Stimulated activated CD8-positive, alpha-beta memory T cell treated with anti-CD3 and anti-CD28 coated beads, Interleukin-2, amount 100 ng/mL, for 1 hour (primary cell): ENCODE data around the gene ITGA3.
A peak's percentile ranks its signal among the peaks of the same experiment; 100 is the strongest.

Experiments used
- DNase-seq, 2 donors: peaks; one replicate each; pipeline ENCODE4 v3.0.0-alpha.2; 2020; ENCODE audit warnings: low read depth in 2 of 2

The ITGA3 gene

DNA sequence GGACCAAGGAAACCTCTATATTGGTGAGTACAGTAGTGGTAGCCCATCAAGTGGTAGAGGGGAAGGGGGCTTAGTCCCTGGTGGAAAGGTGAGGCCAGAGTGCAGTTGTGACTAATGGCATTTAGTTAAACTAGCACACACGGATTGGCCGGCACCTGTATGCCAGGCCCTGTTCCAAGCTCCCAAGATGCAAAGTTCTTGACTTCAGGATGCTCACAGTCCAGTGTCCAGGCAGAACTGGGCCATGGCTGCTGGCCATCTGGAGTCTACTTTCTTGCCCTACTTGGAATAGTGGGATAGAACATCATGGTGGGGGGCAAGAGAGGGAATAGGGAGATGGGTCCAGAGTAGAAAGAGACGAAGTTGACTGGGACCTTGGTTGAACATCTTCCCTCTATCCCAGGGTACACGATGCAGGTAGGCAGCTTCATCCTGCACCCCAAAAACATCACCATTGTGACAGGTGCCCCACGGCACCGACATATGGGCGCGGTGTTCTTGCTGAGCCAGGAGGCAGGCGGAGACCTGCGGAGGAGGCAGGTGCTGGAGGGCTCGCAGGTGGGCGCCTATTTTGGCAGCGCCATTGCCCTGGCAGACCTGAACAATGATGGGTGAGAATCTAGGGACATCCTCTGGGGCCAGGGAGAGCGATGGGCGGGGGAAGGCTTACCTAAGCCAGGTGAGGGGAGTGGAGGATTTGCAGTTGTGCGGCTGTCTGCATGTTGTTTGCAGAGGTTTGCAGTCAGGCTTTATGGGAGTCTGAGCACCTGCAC is 15.2 kb downstream of the ITGA3 start:
- DNase-seq, result no peak

- no peak for DNase-seq
Measured at GRCh38 chr17:50071692-50072091, 15.8 kb downstream of the ITGA3 start.

DNA sequence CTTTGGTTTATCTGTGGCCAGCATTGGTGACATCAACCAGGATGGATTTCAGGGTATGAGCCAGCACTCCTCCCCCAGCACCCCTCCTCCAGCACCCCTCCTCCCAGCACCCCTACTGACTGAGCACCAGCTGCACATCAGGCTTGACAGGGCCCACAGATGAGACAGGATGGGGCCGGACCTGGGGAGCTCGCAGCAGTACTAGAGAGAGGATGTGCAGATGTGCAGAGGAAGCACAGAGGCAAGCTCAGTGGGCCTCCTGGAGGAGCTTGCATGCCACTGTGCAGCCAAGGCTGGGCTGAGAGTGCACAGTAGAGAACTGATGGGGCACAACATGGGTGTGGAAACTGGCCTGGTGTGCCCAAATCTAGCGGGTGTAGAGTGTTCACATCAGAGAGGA is 16.2 kb downstream of the ITGA3 start:
- no peak for DNase-seq

DNA sequence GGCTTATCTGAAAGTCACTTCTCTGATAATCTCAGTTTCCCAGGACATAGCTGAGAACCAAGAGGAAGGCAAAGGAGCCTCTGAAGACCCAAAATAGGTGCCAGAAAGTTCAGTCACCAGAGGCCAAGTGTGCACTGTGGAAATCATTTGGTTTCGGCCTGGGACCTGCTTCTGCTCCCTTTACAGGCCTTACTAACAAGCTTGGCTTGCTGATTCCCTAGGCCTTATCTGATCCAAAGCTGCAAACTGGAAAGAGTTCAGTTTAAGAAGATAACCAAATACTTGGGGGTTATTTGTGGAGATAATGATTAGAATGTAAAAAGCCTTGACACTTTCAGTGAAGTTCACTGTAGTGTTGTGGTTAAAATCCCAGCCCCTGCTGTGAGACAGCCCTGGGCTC is 17.0 kb downstream of the ITGA3 start:
- DNase-seq, result no peak

- no peak for DNase-seq
Measured at GRCh38 chr17:50074227-50074626, 18.3 kb downstream of the ITGA3 start.

DNA sequence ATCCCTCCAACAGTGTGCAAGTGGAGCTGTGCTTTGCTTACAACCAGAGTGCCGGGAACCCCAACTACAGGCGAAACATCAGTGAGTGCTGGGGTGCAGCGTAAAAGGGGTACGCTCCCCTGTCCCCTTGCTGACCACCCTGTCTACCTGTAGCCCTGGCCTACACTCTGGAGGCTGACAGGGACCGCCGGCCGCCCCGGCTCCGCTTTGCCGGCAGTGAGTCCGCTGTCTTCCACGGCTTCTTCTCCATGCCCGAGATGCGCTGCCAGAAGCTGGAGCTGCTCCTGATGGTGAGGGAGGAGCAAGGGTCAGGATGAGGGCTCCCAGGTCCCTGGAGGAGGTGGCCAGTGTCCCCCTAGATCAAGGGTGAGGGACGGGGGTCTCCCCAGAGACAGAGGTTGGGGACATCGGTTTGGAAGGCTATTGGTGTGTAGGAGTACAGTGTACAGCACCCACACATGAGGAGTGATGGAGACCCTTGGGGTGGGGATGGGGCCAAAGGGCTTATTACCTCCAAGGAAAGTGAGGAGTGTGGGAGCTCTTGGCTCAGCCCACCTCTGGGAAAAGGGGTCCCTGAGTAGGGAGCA is 19.6 kb downstream of the ITGA3 start:
- no peak for DNase-seq

- no peak for DNase-seq
Measured at GRCh38 chr17:50076221-50076590, 20.3 kb downstream of the ITGA3 start.

- no peak for DNase-seq
Measured at GRCh38 chr17:50076591-50077235, 20.8 kb downstream of the ITGA3 start.

DNA sequence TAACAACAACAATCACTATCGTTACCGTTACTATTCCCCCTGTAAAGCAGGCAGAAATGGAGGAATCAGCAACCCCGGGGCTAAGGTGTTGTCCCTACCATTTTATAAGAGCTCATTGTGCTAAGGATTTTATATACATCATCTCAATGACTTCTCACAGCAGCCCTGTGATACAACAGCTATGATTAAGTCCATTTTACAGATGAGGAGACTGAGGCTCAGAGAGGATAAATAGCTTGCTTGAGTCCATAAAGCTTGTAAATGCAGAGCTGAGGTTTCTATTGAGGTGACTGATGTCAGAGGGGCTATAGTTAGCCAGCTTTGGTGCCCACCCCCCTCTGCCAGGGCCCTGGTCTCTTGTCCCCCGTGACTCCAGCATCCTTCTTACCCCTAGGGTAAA is 22.5 kb downstream of the ITGA3 start:
- no peak for DNase-seq

- DNase-seq, result no peak
Measured at GRCh38 chr17:50079334-50080095, 23.6 kb downstream of the ITGA3 start.

GRCh38 chr17:50080096-50080480 is 24.2 kb downstream of the ITGA3 start:
- DNase-seq, result no peak

GRCh38 chr17:50080827-50081226 is 24.9 kb downstream of the ITGA3 start:
- DNase-seq, result no peak

DNA sequence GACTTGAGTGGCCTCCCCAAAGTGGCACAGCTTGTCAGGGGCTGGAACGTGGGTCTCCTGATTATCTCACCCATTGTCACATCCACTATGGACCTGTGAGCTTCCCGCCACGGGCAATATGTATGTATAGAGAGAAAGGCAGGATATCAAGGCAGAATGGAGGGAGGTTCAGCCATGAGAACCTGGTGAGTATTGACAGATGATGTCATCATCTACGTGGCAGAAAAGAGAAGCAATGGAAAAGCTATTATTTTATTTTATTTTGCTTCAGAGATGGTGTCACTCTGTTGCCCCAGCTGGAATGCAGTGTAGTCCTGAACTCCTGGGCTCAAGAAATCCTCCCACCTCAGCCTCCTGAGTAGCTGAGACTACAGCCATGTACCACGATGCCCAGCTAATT is 25.8 kb downstream of the ITGA3 start:
- DNase-seq, result no peak

GRCh38 chr17:50087246-50087911 is 31.5 kb downstream of the ITGA3 start:
- DNase-seq, result peak; percentile 40 to 59

GRCh38 chr17:50087912-50088405 is 32.0 kb downstream of the ITGA3 start:
- no peak for DNase-seq

- DNase-seq, result no peak
Measured at GRCh38 chr17:50088952-50089825, 33.3 kb downstream of the ITGA3 start.

- no peak for DNase-seq
Measured at GRCh38 chr17:50090071-50090470, 34.2 kb downstream of the ITGA3 start.

- no peak for DNase-seq
Measured at GRCh38 chr17:50090971-50091917, 35.3 kb downstream of the ITGA3 start.

GRCh38 chr17:50091918-50092285 is 36.0 kb downstream of the ITGA3 start:
- no peak for DNase-seq

DNA sequence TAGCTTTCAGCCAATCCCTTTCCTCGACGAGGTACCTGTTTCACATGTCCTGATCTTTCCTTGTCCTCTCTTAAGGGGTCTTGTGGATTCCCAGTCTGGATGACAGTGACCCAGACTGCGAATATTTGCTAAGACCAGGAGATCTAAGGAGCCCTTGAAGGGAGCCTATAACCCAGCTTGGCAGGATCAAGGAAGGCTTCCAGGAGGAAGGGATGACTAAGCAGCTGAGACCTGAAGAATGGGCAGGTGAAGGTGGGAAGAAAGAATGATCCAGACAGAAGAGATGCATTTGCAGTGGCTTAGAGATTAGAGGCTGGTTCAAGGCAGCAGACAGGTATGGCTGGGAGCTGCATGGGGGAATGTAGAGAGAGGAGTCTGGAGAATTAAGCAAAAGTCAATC is 37.3 kb downstream of the ITGA3 start:
- no peak for DNase-seq
